HepG2 (cell line): ENCODE measurements around the gene CACNA1F. TPM values are rescaled to one million over a fixed set of nuclear protein-coding genes. Genes with fewer than 3 reads are reported as not detected.

Source experiments
- ATAC-seq: fragments of 200-7000 bp; cut with Tn5 transposase; 3 replicates; pipeline ENCODE4 v1.9.1; 2020; ENCODE audit warnings: mild to moderate bottlenecking, moderate library complexity
- BruUV-seq: library from RNA; stranded (reverse); fragments of 400-500 nt; replicated peaks from 2 replicates; lab custom pipeline; 2021; lab: Mats Ljungman, UMichigan
- CTCF ChIA-PET: fragments of 300-600 bp; formaldehyde crosslinking; extraction: SDS; loops from one replicate; lab custom pipeline; 2021; ENCODE audit warnings: low total read pairs, inconsistent platforms, low intra/inter-chr PET ratio; lab: Yijun Ruan, JAX
- POLR2A ChIA-PET: fragments of 350-600 bp; sonication (Branson Sonifier 250); formaldehyde crosslinking; loops from one replicate; lab custom pipeline; 2020; ENCODE audit warnings: antibody characterized with exemption, inconsistent platforms; lab: Yijun Ruan, JAX
- DNase-seq: peaks from one replicate; pipeline ENCODE4 v3.0.0-alpha.2; 2015; ENCODE audit warnings: low spot score
- FAIRE-seq: peaks from 3 replicates; lab custom pipeline; 2011; peaks lifted over from hg19 to GRCh38; lab: Jason Lieb, UNC
- H2AFZ ChIP-seq: one replicate; pipeline ENCODE4 v1.6.1; 2011; ENCODE audit warnings: low read length, inconsistent platforms
- H3K27ac ChIP-seq: fragments of 300-600 bp; 3 replicates; pipeline ENCODE4 v1.8.0; 2011; ENCODE audit warnings: mixed run types, mild to moderate bottlenecking, mixed read lengths, low read length, inconsistent platforms; ENCODE audit not compliant: insufficient read depth; ENCODE audit errors: extremely low read length
- H3K27me3 ChIP-seq, 2 experiments: fragments of 200-600 bp in 1 of 2; 2 replicates in 1 of 2; 3 replicates in 1 of 2; pipeline versions ENCODE4 v1.6.0 to v1.8.0; 2011; ENCODE audit warnings: low read length in 2 of 2, mild to moderate bottlenecking in 2 of 2, moderate library complexity in 2 of 2, inconsistent platforms in 1 of 2; ENCODE audit not compliant: insufficient read depth in 2 of 2, control insufficient read depth in 1 of 2
- H3K36me3 ChIP-seq, 2 experiments: fragments of 200-600 bp in 1 of 2; replicated peaks in 1 of 2; 2 replicates in 1 of 2; 3 replicates in 1 of 2; pipeline versions ENCODE4 v1.5.1 to v1.8.0; 2011; ENCODE audit warnings: low read length in 2 of 2, inconsistent platforms in 1 of 2; ENCODE audit not compliant: insufficient read depth in 2 of 2, control insufficient read depth in 1 of 2
- H3K4me1 ChIP-seq: 2 replicates; pipeline ENCODE4 v1.5.1; 2012; ENCODE audit warnings: low read length, inconsistent platforms; ENCODE audit not compliant: insufficient read depth
- H3K4me2 ChIP-seq: 2 replicates; pipeline ENCODE4 v1.6.0; 2011; ENCODE audit warnings: low read depth, low read length, inconsistent platforms
- H3K4me3 ChIP-seq, 3 experiments: fragments of 200-600 bp in 1 of 3; sonication (generic), shearing (Covaris generic) in 1 of 3; replicated peaks in 1 of 3; 2 replicates each; pipeline ENCODE4 v1.5.1; 2011 to 2016; ENCODE audit warnings: low read length in 3 of 3, inconsistent platforms in 2 of 3, low read depth in 2 of 3, mild to moderate bottlenecking in 2 of 3, control low read depth in 1 of 3, mixed read lengths in 1 of 3; ENCODE audit not compliant: insufficient read depth in 1 of 3
- H3K79me2 ChIP-seq: one replicate; pipeline ENCODE4 v1.6.1; 2011; ENCODE audit warnings: low read length, inconsistent platforms; ENCODE audit not compliant: insufficient read depth
- H3K9ac ChIP-seq: 2 replicates; pipeline ENCODE4 v1.6.0; 2011; ENCODE audit warnings: mild to moderate bottlenecking, low read depth, low read length, inconsistent platforms; ENCODE audit not compliant: insufficient read depth
- H3K9me3 ChIP-seq: 2 replicates; pipeline ENCODE4 v1.5.1; 2012; ENCODE audit warnings: mild to moderate bottlenecking, low read length
- H4K20me1 ChIP-seq: 2 replicates; pipeline ENCODE4 v1.6.0; 2011; ENCODE audit warnings: inconsistent platforms, mild to moderate bottlenecking, low read length, moderate library complexity; ENCODE audit not compliant: insufficient read depth
- KAT2B ChIP-seq: fragments of 150-350 bp; IDR thresholded peaks from 2 replicates; pipeline ENCODE4 v1.6.1; 2014; ENCODE audit warnings: low read depth, low read length, borderline replicate concordance
- KDM3A ChIP-seq: IDR thresholded peaks from 2 replicates; pipeline ENCODE4 v1.6.1; 2018; ENCODE audit warnings: low read depth, missing compliant biosample characterization
- MIER3 ChIP-seq: IDR thresholded peaks from 2 replicates; pipeline ENCODE4 v1.6.1; 2016; ENCODE audit warnings: missing compliant biosample characterization, borderline replicate concordance
- NCOA2 ChIP-seq: sonication (generic); formaldehyde crosslinking; IDR thresholded peaks from 2 replicates; pipeline ENCODE4 v1.8.0; 2022; ENCODE audit warnings: inconsistent platforms
- NFE2 ChIP-seq: sonication (generic); formaldehyde crosslinking; IDR thresholded peaks from 2 replicates; pipeline ENCODE4 v1.4.0; 2020; ENCODE audit warnings: missing genetic modification reagents
- ONECUT2 ChIP-seq: sonication (generic); formaldehyde crosslinking; IDR thresholded peaks from 2 replicates; pipeline ENCODE4 v1.4.0; 2020; ENCODE audit warnings: missing genetic modification reagents
- RFXANK ChIP-seq: IDR thresholded peaks from 2 replicates; pipeline ENCODE4 v1.6.1; 2016
- U2AF1 ChIP-seq: fragments of 200-400 bp; formaldehyde crosslinking; optimal IDR thresholded peaks from 2 replicates; pipeline ENCODE3; 2017; ENCODE audit warnings: mild to moderate bottlenecking, low read depth, low read length
- ZFP41 ChIP-seq: sonication (generic); formaldehyde crosslinking; IDR thresholded peaks from 2 replicates; pipeline ENCODE4 v1.4.0; 2020; ENCODE audit warnings: mild to moderate bottlenecking, missing genetic modification reagents, borderline replicate concordance
- ZNF160 ChIP-seq: sonication (generic); formaldehyde crosslinking; IDR thresholded peaks from 2 replicates; pipeline ENCODE4 v1.8.0; 2022; ENCODE audit warnings: mild to moderate bottlenecking, inconsistent platforms, missing genetic modification reagents
- ZNF292 ChIP-seq: sonication (generic); formaldehyde crosslinking; IDR thresholded peaks from 2 replicates; pipeline ENCODE4 v1.8.1; 2022; ENCODE audit warnings: mild to moderate bottlenecking, low read depth, missing genetic modification reagents, borderline replicate concordance
- ZNF333 ChIP-seq: sonication (generic); formaldehyde crosslinking; IDR thresholded peaks from 2 replicates; pipeline ENCODE4 v1.4.0; 2020; ENCODE audit warnings: mild to moderate bottlenecking, missing genetic modification reagents, borderline replicate concordance
- ZNF460 ChIP-seq: sonication (generic); formaldehyde crosslinking; IDR thresholded peaks from 2 replicates; pipeline ENCODE4 v1.5.1; 2020; ENCODE audit warnings: missing genetic modification reagents, mild to moderate bottlenecking, borderline replicate concordance
- ZNF7 ChIP-seq: IDR thresholded peaks from 2 replicates; pipeline ENCODE4 v1.6.1; 2016; ENCODE audit warnings: missing biosample characterization, missing genetic modification reagents
- ZSCAN20 ChIP-seq: sonication (generic); formaldehyde crosslinking; IDR thresholded peaks from 2 replicates; pipeline ENCODE4 v1.4.0; 2020; ENCODE audit warnings: missing genetic modification reagents, mild to moderate bottlenecking, borderline replicate concordance
- ZSCAN30 ChIP-seq: sonication (generic); formaldehyde crosslinking; IDR thresholded peaks from 2 replicates; pipeline ENCODE4 v1.5.0; 2020; ENCODE audit warnings: mild to moderate bottlenecking, missing genetic modification reagents
- WGBS: methylation state at CpG from one replicate; pipeline ENCODE4 v1.1.6; 2017; ENCODE audit warnings: low lambda C conversion rate; 5-methylcytosine and 5-hydroxymethylcytosine counted together
- in situ Hi-C: cut with HindIII; loops from 2 replicates; pipeline ENCODE4 v1.10.0; 2017; ENCODE audit warnings: low pct_unique_long_range_greater_than_20kb; ENCODE audit not compliant: extremely low pct_ligation_motif_present
- intact Hi-C: fragments of 100-400 bp; cut with micrococcal nuclease; formaldehyde crosslinking; loops from one replicate; pipeline ENCODE4 v1.10.0; 2022; ENCODE audit not compliant: unreplicated experiment
- polyA plus RNA-seq, 8 experiments: library from polyadenylated mRNA; depleted of rRNA in 3 of 8; stranded (reverse) in 7 of 8; unstranded in 1 of 8; fragments of >200 nt; fragmentation: Illumina TruSeq in 4 of 8; extraction: Trizol in 4 of 8; gene quantifications; 2 replicates each; pipeline versions ENCODE4 v1.2.1 to v1.2.3, GENCODE V29; 2011 to 2016; ENCODE audit warnings: low read depth in 4 of 8, missing spikeins in 1 of 8, mixed read lengths in 1 of 8; ENCODE audit not compliant: insufficient read depth in 1 of 8
- total RNA-seq, 5 experiments: library from RNA; depleted of rRNA; stranded (reverse); fragments of >200 nt; fragmentation: Illumina TruSeq; extraction: Trizol; gene quantifications; 2 replicates each; pipeline ENCODE4 v1.2.3, GENCODE V29; 2016; ENCODE audit warnings: low read depth in 1 of 5
- TF ChIP-seq, protein P1 (sequence below): IDR thresholded peaks from 2 replicates; pipeline ENCODE4 v1.6.1; 2016; ENCODE audit warnings: missing compliant biosample characterization, missing genetic modification reagents, borderline replicate concordance
- TF ChIP-seq, protein P2 (sequence below), 2 experiments: sonication (generic) in 1 of 2; formaldehyde crosslinking in 1 of 2; IDR thresholded peaks; 2 replicates each; pipeline versions ENCODE4 v1.6.1 to v1.9.0; 2014 to 2022; ENCODE audit warnings: antibody characterized with exemption in 1 of 2, borderline replicate concordance in 1 of 2, inconsistent platforms in 1 of 2, low read depth in 1 of 2, missing genetic modification reagents in 1 of 2

The CACNA1F gene
- total and polyA plus RNA-seq, 2 of the 13 experiments (the other 11 are each of a cell fraction or from before 2014, with no cell fraction given): 0.03 TPM; not detected in 1

DNA sequence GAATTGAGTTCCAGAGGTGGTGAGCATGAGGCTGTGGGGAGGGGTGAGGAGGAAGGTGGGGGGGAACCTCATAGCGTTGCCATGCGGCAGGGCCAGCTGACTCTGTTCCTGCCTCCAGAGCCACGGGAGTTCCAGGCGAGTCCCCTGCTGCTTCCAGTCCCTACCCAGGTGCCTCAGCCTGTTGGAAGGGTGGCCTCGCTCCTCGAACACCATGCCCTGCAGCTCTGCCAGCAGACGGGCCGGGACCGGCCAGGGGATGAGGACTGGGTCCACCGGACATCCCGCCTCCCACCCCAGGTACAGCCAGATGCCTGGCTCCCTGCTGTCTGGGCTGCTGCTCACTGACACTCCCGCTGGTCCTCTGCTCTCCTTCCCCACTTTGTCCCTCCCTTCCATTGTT is 10.0 kb upstream of the CACNA1F start (continued):
- TF ChIP-seq, protein P1, sequence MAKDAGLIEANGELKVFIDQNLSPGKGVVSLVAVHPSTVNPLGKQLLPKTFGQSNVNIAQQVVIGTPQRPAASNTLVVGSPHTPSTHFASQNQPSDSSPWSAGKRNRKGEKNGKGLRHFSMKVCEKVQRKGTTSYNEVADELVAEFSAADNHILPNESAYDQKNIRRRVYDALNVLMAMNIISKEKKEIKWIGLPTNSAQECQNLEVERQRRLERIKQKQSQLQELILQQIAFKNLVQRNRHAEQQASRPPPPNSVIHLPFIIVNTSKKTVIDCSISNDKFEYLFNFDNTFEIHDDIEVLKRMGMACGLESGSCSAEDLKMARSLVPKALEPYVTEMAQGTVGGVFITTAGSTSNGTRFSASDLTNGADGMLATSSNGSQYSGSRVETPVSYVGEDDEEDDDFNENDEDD (CRISPR knock-in tag): no peak
- TF ChIP-seq ZNF333 (CRISPR knock-in tag): no peak
- no peak for TF ChIP-seq RFXANK

DNA sequence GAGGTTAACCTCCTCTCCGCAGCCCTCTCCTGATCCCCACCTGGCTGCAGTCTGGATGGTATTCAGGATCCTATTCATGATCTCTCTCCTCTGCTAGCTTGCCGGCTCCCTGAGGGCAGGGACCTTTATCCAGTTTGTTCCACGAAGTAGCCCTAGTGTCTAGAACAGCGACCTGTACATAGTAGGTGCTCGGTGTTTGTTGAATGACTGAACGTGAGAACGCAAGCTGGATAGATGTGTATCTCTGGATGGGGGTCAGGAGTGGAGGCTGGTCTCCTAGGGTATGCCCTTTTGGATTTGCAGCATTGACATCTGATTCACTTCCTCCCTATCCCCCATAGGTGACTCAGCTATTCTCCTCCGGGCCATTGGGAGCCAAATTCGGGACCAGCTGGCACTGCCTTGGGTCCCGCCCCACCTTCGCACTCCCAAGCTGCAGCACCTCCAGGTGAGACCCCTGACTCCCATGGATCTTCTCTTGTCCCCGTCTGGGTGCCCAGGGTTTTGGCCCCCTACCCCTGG is 9.5 kb upstream of the CACNA1F start:
- Histone ChIP-seq H3K4me1 (0 out of 2 replicates have a peak, but pooled peaks cover 12% of the 10 kb centered on the region), H3K9ac (no peak overlapping the region), H3K27ac (no peak overlapping the region), H3K4me2 (no peak overlapping the region), H2AFZ (no peak overlapping the region), H3K9me3 (no peaks in the 10 kb centered on the region), H3K4me3 (no peak overlapping the region), H4K20me1 (no peaks in the 10 kb centered on the region), H3K36me3 (no peaks in the 10 kb centered on the region; a peak in 1 of 5 replicates), H3K79me2 (no peaks in the 10 kb centered on the region), H3K27me3 (no peaks in the 10 kb centered on the region)
- DNase-seq (no peak), FAIRE-seq (no peak), ATAC-seq (no peak)
- intact Hi-C loops (no loop called here), in situ Hi-C loops (no loop called here)
- WGBS: 97% methylated on average over 11 of the region's 12 CpGs
- CTCF ChIA-PET: no interaction called here
- POLR2A ChIA-PET: no interaction called here
- BruUV-seq: no TSS peak
- TF ChIP-seq NFE2 (CRISPR knock-in tag): no peak
- no peak for TF ChIP-seq MIER3 (CRISPR knock-in tag)
- TF ChIP-seq ZNF160: no peak
- TF ChIP-seq NCOA2 (CRISPR knock-in tag): no peak
- TF ChIP-seq KAT2B: no peak
- no peak for TF ChIP-seq ZNF292 (CRISPR knock-in tag)
- TF ChIP-seq ONECUT2 (CRISPR knock-in tag): no peak
- no peak for TF ChIP-seq U2AF1
- no peak for TF ChIP-seq ZSCAN20 (CRISPR knock-in tag)
- no peak for TF ChIP-seq ZNF7
- TF ChIP-seq KDM3A (CRISPR knock-in tag): no peak
- no peak for TF ChIP-seq ZFP41 (CRISPR knock-in tag)
- no peak for TF ChIP-seq ZSCAN30 (CRISPR knock-in tag)
- TF ChIP-seq ZNF460 (CRISPR knock-in tag): no peak
- TF ChIP-seq, protein P2, sequence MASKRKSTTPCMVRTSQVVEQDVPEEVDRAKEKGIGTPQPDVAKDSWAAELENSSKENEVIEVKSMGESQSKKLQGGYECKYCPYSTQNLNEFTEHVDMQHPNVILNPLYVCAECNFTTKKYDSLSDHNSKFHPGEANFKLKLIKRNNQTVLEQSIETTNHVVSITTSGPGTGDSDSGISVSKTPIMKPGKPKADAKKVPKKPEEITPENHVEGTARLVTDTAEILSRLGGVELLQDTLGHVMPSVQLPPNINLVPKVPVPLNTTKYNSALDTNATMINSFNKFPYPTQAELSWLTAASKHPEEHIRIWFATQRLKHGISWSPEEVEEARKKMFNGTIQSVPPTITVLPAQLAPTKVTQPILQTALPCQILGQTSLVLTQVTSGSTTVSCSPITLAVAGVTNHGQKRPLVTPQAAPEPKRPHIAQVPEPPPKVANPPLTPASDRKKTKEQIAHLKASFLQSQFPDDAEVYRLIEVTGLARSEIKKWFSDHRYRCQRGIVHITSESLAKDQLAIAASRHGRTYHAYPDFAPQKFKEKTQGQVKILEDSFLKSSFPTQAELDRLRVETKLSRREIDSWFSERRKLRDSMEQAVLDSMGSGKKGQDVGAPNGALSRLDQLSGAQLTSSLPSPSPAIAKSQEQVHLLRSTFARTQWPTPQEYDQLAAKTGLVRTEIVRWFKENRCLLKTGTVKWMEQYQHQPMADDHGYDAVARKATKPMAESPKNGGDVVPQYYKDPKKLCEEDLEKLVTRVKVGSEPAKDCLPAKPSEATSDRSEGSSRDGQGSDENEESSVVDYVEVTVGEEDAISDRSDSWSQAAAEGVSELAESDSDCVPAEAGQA (IDR thresholded peaks at IDR 0.05; ENCODE audit: low read depth): no peak
- TF ChIP-seq, protein P2 (CRISPR knock-in tag; IDR thresholded peaks at IDR 0.05; ENCODE audit: borderline replicate concordance): no peak
